Neural cell (in vitro differentiated cells): ENCODE results near the gene TRIM63.

Experiments
- CTCF ChIP-seq: fragments of 450-650 bp; IDR thresholded peaks from 2 replicates; pipeline ENCODE4 v1.5.1; 2014; ENCODE audit warnings: antibody characterized with exemption, mild to moderate bottlenecking, moderate library complexity; ENCODE audit not compliant: poor library complexity, severe bottlenecking
- EP300 ChIP-seq: fragments of 450-650 bp; conservative IDR thresholded peaks from 2 replicates; pipeline ENCODE4 v1.6.1; 2014; ENCODE audit warnings: antibody characterized with exemption, mild to moderate bottlenecking, moderate library complexity; ENCODE audit not compliant: poor library complexity, severe bottlenecking
- EZH2 ChIP-seq: fragments of 200-600, 300-800 bp; shearing (Covaris generic), sonication (generic); IDR thresholded peaks from 2 replicates; pipeline ENCODE4 v1.6.1; 2014; ENCODE audit warnings: antibody characterized with exemption, low read length, borderline replicate concordance, mild to moderate bottlenecking; ENCODE audit not compliant: insufficient read depth, poor library complexity, severe bottlenecking
- POLR2AphosphoS5 ChIP-seq: IDR thresholded peaks from 2 replicates; pipeline ENCODE4 v1.6.1; 2012
- SMC3 ChIP-seq: fragments of 450-650 bp; conservative IDR thresholded peaks from 2 replicates; pipeline ENCODE4 v1.6.1; 2014; ENCODE audit warnings: antibody characterized with exemption, mild to moderate bottlenecking, moderate library complexity; ENCODE audit not compliant: poor library complexity

- TF ChIP-seq CTCF, result no peak
- no peak for TF ChIP-seq EZH2
- TF ChIP-seq POLR2AphosphoS5, result no peak
- no peak for TF ChIP-seq EP300
- no peak for TF ChIP-seq SMC3
Measured at GRCh38 chr1:26089125-26089524, 21.7 kb upstream of the TRIM63 start.
